ENCODE results near the gene OR4D11.
"Not testable (repeated sequence)": the region's sequence is repeated elsewhere in the genome, so short reads cannot be mapped to it uniquely, and the experiment has no call there.

The OR4D11 gene

GRCh38 chr11:59520741-59521140 lies 17.4 kb downstream of the OR4D11 start:
- Histone ChIP-seq H3K9ac (ENCODE audit: low read depth, low read length) (no peak overlapping the region), H3K36me3 (ENCODE audit: control insufficient read depth, insufficient read depth, low read length) (no peaks in the 10 kb centered on the region), H3K27me3 (ENCODE audit: control insufficient read depth, insufficient read depth, low read length) (no peaks in the 10 kb centered on the region), H3K9me3 (ENCODE audit: control insufficient read depth, insufficient read depth, low read length) (no peaks in the 10 kb centered on the region), H3K4me1 (ENCODE audit: control insufficient read depth, insufficient read depth, low read length) (no peaks in the 10 kb centered on the region), H3K4me3 (ENCODE audit: low read depth, low read length) (no peak overlapping the region)

- H3K36me3 ChIP-seq (ENCODE audit: control insufficient read depth, insufficient read depth, low read length) = no peaks in the 10 kb centered on the region
- H3K4me3 ChIP-seq (ENCODE audit: low read depth, low read length) = no peak overlapping the region
- no peak overlapping the region for H3K9ac ChIP-seq (ENCODE audit: low read depth, low read length)
- peaks cover 12% of the 10 kb centered on the region for H3K4me1 ChIP-seq (ENCODE audit: control insufficient read depth, insufficient read depth, low read length)
- no peaks in the 10 kb centered on the region for H3K27me3 ChIP-seq (ENCODE audit: control insufficient read depth, insufficient read depth, low read length)
- no peaks in the 10 kb centered on the region for H3K9me3 ChIP-seq (ENCODE audit: control insufficient read depth, insufficient read depth, low read length)
These were observed 20.2 kb downstream of the OR4D11 start for GRCh38 chr11:59523541-59523940.

GRCh38 chr11:59528711-59529110 lies 25.3 kb downstream of the OR4D11 start:
- Histone ChIP-seq H3K27me3 (ENCODE audit: control insufficient read depth, insufficient read depth, low read length) (no peaks in the 10 kb centered on the region), H3K9ac (ENCODE audit: low read depth, low read length) (no peak overlapping the region), H3K4me1 (ENCODE audit: control insufficient read depth, insufficient read depth, low read length) (peaks cover 13% of the 10 kb centered on the region), H3K36me3 (ENCODE audit: control insufficient read depth, insufficient read depth, low read length) (no peaks in the 10 kb centered on the region), H3K9me3 (ENCODE audit: control insufficient read depth, insufficient read depth, low read length) (no peaks in the 10 kb centered on the region), H3K4me3 (ENCODE audit: low read depth, low read length) (no peak overlapping the region)

- no peaks in the 10 kb centered on the region for H3K9me3 ChIP-seq (ENCODE audit: control insufficient read depth, insufficient read depth, low read length)
- H3K4me1 ChIP-seq (ENCODE audit: control insufficient read depth, insufficient read depth, low read length) = peaks cover 7% of the 10 kb centered on the region
- no peaks in the 10 kb centered on the region for H3K36me3 ChIP-seq (ENCODE audit: control insufficient read depth, insufficient read depth, low read length)
- no peaks in the 10 kb centered on the region for H3K27me3 ChIP-seq (ENCODE audit: control insufficient read depth, insufficient read depth, low read length)
- no peak overlapping the region for H3K9ac ChIP-seq (ENCODE audit: low read depth, low read length)
- H3K4me3 ChIP-seq (ENCODE audit: low read depth, low read length) = no peak overlapping the region
These were observed 29.2 kb downstream of the OR4D11 start for GRCh38 chr11:59532620-59533019.

DNA sequence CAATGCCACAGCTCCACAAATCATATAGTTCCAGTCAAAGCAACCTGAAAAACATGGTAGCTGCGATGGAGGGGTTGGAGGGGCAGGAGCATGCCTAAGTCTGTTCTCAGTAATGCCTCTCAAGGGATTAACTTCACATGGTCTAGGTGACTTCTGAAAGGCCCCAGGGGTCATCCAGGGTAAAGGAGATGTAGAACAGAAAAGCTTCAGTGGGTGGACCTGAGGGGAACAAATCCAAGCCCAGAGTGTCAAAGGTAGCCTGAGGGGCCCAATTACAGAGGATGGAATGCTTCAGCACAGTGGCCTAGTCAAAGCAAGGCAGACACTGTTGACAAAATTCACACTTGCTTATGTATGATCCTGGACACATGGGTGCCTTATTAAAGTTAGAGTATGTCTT lies 31.3 kb downstream of the OR4D11 start:
- no peak overlapping the region for H3K9ac ChIP-seq (ENCODE audit: low read depth, low read length)
- H3K4me1 ChIP-seq (ENCODE audit: control insufficient read depth, insufficient read depth, low read length) = no peaks in the 10 kb centered on the region
- no peaks in the 10 kb centered on the region for H3K9me3 ChIP-seq (ENCODE audit: control insufficient read depth, insufficient read depth, low read length)
- H3K27me3 ChIP-seq (ENCODE audit: control insufficient read depth, insufficient read depth, low read length) = no peaks in the 10 kb centered on the region
- H3K36me3 ChIP-seq (ENCODE audit: control insufficient read depth, insufficient read depth, low read length) = no peaks in the 10 kb centered on the region
- H3K4me3 ChIP-seq (ENCODE audit: low read depth, low read length) = no peak overlapping the region

- no peak overlapping the region for H3K9ac ChIP-seq (ENCODE audit: low read depth, low read length)
- no peaks in the 10 kb centered on the region for H3K9me3 ChIP-seq (ENCODE audit: control insufficient read depth, insufficient read depth, low read length)
- H3K4me3 ChIP-seq (ENCODE audit: low read depth, low read length) = no peak overlapping the region
- no peaks in the 10 kb centered on the region for H3K27me3 ChIP-seq (ENCODE audit: control insufficient read depth, insufficient read depth, low read length)
- no peaks in the 10 kb centered on the region for H3K4me1 ChIP-seq (ENCODE audit: control insufficient read depth, insufficient read depth, low read length)
- H3K36me3 ChIP-seq (ENCODE audit: control insufficient read depth, insufficient read depth, low read length) = no peaks in the 10 kb centered on the region
These were observed 38.9 kb downstream of the OR4D11 start for GRCh38 chr11:59542142-59542810.

GRCh38 chr11:59543713-59544112 lies 40.3 kb downstream of the OR4D11 start:
- H3K9ac ChIP-seq (ENCODE audit: low read depth, low read length); H3K9me3 ChIP-seq (ENCODE audit: control insufficient read depth, insufficient read depth, low read length); H3K4me1 ChIP-seq (ENCODE audit: control insufficient read depth, insufficient read depth, low read length); H3K36me3 ChIP-seq (ENCODE audit: control insufficient read depth, insufficient read depth, low read length); H3K27me3 ChIP-seq (ENCODE audit: control insufficient read depth, insufficient read depth, low read length); H3K4me3 ChIP-seq (ENCODE audit: low read depth, low read length): not testable (repeated sequence)

DNA sequence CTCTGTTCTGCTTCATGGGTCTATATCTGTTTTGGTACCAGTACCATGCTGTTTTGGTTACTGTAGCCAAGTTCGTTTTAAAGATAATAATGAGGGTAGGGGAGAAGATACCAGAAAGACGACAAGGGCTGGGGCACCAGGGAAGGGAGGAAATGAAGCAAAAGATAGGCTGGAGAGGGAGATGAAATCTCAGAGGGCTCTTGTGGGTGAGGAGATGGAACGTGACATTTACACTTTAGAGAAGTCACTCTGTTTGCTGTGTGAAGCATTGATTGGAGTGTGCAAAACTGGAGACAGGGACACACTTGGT lies 41.4 kb downstream of the OR4D11 start:
- Histone ChIP-seq H3K27me3 (ENCODE audit: control insufficient read depth, insufficient read depth, low read length) (no peaks in the 10 kb centered on the region), H3K4me3 (ENCODE audit: low read depth, low read length) (peak overlapping the region; percentile 27), H3K36me3 (ENCODE audit: control insufficient read depth, insufficient read depth, low read length) (no peaks in the 10 kb centered on the region), H3K9me3 (ENCODE audit: control insufficient read depth, insufficient read depth, low read length) (no peaks in the 10 kb centered on the region), H3K9ac (ENCODE audit: low read depth, low read length) (peak overlapping the region; percentile 57), H3K4me1 (ENCODE audit: control insufficient read depth, insufficient read depth, low read length) (peaks cover 2% of the 10 kb centered on the region)

DNA sequence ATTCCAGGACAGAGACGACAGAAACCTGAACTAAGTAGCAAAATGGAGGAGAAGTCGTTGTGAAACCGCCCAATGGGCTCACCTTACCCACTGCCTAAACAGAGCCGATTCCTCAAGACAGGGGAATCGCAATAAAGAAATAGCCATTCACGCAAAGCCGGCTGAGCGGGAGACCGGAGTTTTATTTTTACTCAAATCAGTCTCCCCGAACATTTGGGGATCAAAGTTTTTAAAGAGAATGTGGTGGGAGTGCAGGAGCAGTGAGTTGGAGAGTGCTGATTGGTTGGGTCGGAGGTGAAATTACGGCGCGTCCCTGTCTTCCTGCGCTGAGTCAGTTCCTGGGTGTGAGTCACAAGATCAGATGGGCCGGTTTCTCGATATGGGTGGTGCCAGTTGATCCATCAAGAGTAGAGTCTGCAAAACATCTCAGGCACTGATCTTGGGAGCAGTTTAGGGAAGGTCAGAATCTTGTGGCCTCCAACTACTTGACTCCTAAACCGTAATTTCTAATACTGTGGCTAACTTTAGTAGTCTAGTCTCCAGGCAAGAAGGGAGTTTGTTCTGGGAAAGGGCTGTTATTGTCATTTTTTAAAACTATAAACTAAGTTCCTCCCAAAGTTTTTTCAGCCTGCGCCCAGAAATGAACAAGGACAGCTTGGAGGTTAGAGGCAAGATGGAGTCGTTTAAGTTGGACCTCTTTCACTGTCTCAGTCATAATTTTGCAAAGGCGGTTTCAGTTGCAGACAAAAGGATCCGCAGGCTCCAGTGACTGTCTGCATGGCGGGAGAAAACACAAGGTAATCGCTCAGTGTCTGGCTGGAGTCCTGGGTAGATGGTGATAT lies 42.0 kb downstream of the OR4D11 start:
- Histone ChIP-seq H3K4me1 (ENCODE audit: control insufficient read depth, insufficient read depth, low read length) (peaks cover 2% of the 10 kb centered on the region), H3K36me3 (ENCODE audit: control insufficient read depth, insufficient read depth, low read length) (no peaks in the 10 kb centered on the region), H3K9me3 (ENCODE audit: control insufficient read depth, insufficient read depth, low read length) (no peaks in the 10 kb centered on the region), H3K4me3 (ENCODE audit: low read depth, low read length) (peak overlapping the region; percentile 27), H3K27me3 (ENCODE audit: control insufficient read depth, insufficient read depth, low read length) (no peaks in the 10 kb centered on the region), H3K9ac (ENCODE audit: low read depth, low read length) (peak overlapping the region; percentile 57)

GRCh38 chr11:59547605-59548308 lies 44.4 kb downstream of the OR4D11 start:
- H3K9me3 ChIP-seq (ENCODE audit: control insufficient read depth, insufficient read depth, low read length); H3K4me1 ChIP-seq (ENCODE audit: control insufficient read depth, insufficient read depth, low read length); H3K9ac ChIP-seq (ENCODE audit: low read depth, low read length); H3K27me3 ChIP-seq (ENCODE audit: control insufficient read depth, insufficient read depth, low read length); H3K36me3 ChIP-seq (ENCODE audit: control insufficient read depth, insufficient read depth, low read length); H3K4me3 ChIP-seq (ENCODE audit: low read depth, low read length): not testable (repeated sequence)

- Histone ChIP-seq H3K9me3 (ENCODE audit: control insufficient read depth, insufficient read depth, low read length) (no peaks in the 10 kb centered on the region), H3K9ac (ENCODE audit: low read depth, low read length) (no peak overlapping the region), H3K27me3 (ENCODE audit: control insufficient read depth, insufficient read depth, low read length) (no peaks in the 10 kb centered on the region), H3K4me1 (ENCODE audit: control insufficient read depth, insufficient read depth, low read length) (peaks cover 2% of the 10 kb centered on the region), H3K4me3 (ENCODE audit: low read depth, low read length) (no peak overlapping the region), H3K36me3 (ENCODE audit: control insufficient read depth, insufficient read depth, low read length) (no peaks in the 10 kb centered on the region)
These were observed 44.9 kb downstream of the OR4D11 start for GRCh38 chr11:59548309-59548656.

DNA sequence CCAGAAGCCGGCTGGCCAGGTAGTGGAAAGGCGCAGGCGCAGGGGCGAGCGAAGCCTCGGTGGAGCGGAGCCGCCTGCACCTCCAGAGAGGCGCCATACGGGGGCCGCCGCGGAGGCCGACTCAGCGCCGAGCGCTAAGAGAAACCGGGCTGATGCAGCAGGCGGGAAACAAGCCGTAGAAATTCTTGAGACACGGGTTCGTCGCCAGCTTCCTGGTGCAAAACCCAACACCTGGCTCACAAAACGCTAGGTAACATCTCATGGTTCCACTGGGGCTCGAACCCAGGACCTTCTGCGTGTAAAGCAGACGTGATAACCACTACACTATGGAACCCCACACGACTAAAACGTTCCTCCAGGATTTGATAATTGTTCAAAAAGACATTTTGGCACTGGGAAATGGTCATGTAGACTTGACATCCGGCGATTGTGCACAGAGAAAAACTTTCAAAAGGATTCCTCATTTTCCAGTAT lies 47.0 kb downstream of the OR4D11 start:
- Histone ChIP-seq H3K9ac (ENCODE audit: low read depth, low read length) (peak overlapping the region; percentile 76), H3K9me3 (ENCODE audit: control insufficient read depth, insufficient read depth, low read length) (no peaks in the 10 kb centered on the region), H3K27me3 (ENCODE audit: control insufficient read depth, insufficient read depth, low read length) (peaks cover 1% of the 10 kb centered on the region), H3K4me1 (ENCODE audit: control insufficient read depth, insufficient read depth, low read length) (peaks cover 2% of the 10 kb centered on the region), H3K36me3 (ENCODE audit: control insufficient read depth, insufficient read depth, low read length) (no peaks in the 10 kb centered on the region), H3K4me3 (ENCODE audit: low read depth, low read length) (peak overlapping the region; percentile 81)
